CD4-positive, alpha-beta T cell treated with Interleukin-17A for 4 hours (primary cell): ENCODE data around the gene KCNK3.

Experiments used
- DNase-seq: peaks from one replicate; pipeline ENCODE4 v3.0.0-alpha.2; 2020; ENCODE audit warnings: mixed read lengths

The KCNK3 gene

GRCh38 chr2:26715528-26716270 is 23.2 kb downstream of the KCNK3 start:
- no peak for DNase-seq

- DNase-seq = no peak
Observed at GRCh38 chr2:26716340-26716739, 23.8 kb downstream of the KCNK3 start.

GRCh38 chr2:26716769-26717168 is 24.2 kb downstream of the KCNK3 start:
- no peak for DNase-seq

- no peak for DNase-seq
Observed at GRCh38 chr2:26717362-26717761, 24.8 kb downstream of the KCNK3 start.

GRCh38 chr2:26718949-26719686 is 26.6 kb downstream of the KCNK3 start:
- no peak for DNase-seq

- no peak for DNase-seq
Observed at GRCh38 chr2:26720322-26721114, 28.0 kb downstream of the KCNK3 start.

GRCh38 chr2:26721115-26722032 is 28.9 kb downstream of the KCNK3 start:
- no peak for DNase-seq

- no peak for DNase-seq
Observed at GRCh38 chr2:26722328-26722727, 29.8 kb downstream of the KCNK3 start.

GRCh38 chr2:26722911-26723310 is 30.4 kb downstream of the KCNK3 start:
- DNase-seq = no peak

GRCh38 chr2:26723475-26723874 is 31.0 kb downstream of the KCNK3 start:
- no peak for DNase-seq

- no peak for DNase-seq
Observed at GRCh38 chr2:26723991-26724750, 31.6 kb downstream of the KCNK3 start.

GRCh38 chr2:26724784-26725520 is 32.4 kb downstream of the KCNK3 start:
- no peak for DNase-seq

- DNase-seq = no peak
Observed at GRCh38 chr2:26725521-26725820, 32.9 kb downstream of the KCNK3 start.

- DNase-seq = no peak
Observed at GRCh38 chr2:26726228-26726627, 33.7 kb downstream of the KCNK3 start.

GRCh38 chr2:26727641-26728561 is 35.4 kb downstream of the KCNK3 start:
- DNase-seq = peak; percentile 44

- no peak for DNase-seq
Observed at GRCh38 chr2:26729311-26729710, 36.8 kb downstream of the KCNK3 start.

GRCh38 chr2:26730549-26731344 is 38.2 kb downstream of the KCNK3 start:
- no peak for DNase-seq

- no peak for DNase-seq
Observed at GRCh38 chr2:26731714-26732113, 39.2 kb downstream of the KCNK3 start.

GRCh38 chr2:26732446-26732845 is 39.9 kb downstream of the KCNK3 start:
- DNase-seq = no peak
